Activated T-helper 1 cell treated with anti-CD3 and anti-CD28 coated beads, Interleukin-12 subunit alpha, Interleukin-12 subunit beta, Interleukin-2, Interleukin-4 antibody, amounts not matched to agents 30 ng/mL and 10 ng/mL and 1 ng/mL, durations not matched to agents 14 hours and 24 hours and 36 hours (primary cell): ENCODE measurements around the gene AFF4. TPM values are rescaled to one million over a fixed set of nuclear protein-coding genes. Genes with fewer than 3 reads are reported as not detected.
A peak's percentile ranks its signal among the peaks of the same experiment; 100 is the strongest.

Source experiments
- DNase-seq: peaks from one replicate; pipeline ENCODE4 v3.0.0; 2021; ENCODE audit warnings: low spot score
- H3K27ac Mint-ChIP-seq: one replicate; pipeline ENCODE4 v1.8.0; 2021; ENCODE audit warnings: mild to moderate bottlenecking, mixed read lengths
- H3K27me3 Mint-ChIP-seq: one replicate; pipeline ENCODE4 v1.8.0; 2022; ENCODE audit warnings: mild to moderate bottlenecking, moderate library complexity, mixed read lengths; ENCODE audit not compliant: insufficient read depth
- H3K36me3 Mint-ChIP-seq: one replicate; pipeline ENCODE4 v1.8.0; 2021; ENCODE audit warnings: low read depth, mixed read lengths
- H3K4me1 Mint-ChIP-seq: one replicate; pipeline ENCODE4 v1.8.0; 2021; ENCODE audit warnings: low read depth, mixed read lengths
- H3K4me3 Mint-ChIP-seq: one replicate; pipeline ENCODE4 v1.8.0; 2021; ENCODE audit warnings: mild to moderate bottlenecking, moderate library complexity, mixed read lengths
- H3K9me3 Mint-ChIP-seq: one replicate; pipeline ENCODE4 v1.8.0; 2021; ENCODE audit warnings: mixed read lengths
- intact Hi-C: fragments of 100-400 bp; cut with micrococcal nuclease; formaldehyde crosslinking; loops from one replicate; pipeline ENCODE4 v1.15.1; 2024
- total RNA-seq: library from RNA; stranded (reverse); gene quantifications from 2 replicates; pipeline ENCODE4 v1.2.3, GENCODE V29; 2022

AFF4 gene
- total RNA-seq, 1 donor from 2014 or later: 40.9 TPM

GRCh38 chr5:132898094-132898493 is 65.3 kb downstream of the AFF4 start:
- DNase-seq: no peak
- Mint-ChIP-seq H3K27ac (no peak overlapping the region), H3K36me3 (peaks cover 44% of the 10 kb centered on the region), H3K4me3 (no peak overlapping the region), H3K9me3 (no peaks in the 10 kb centered on the region), H3K4me1 (peaks cover 22% of the 10 kb centered on the region), H3K27me3 (no peaks in the 10 kb centered on the region)
- intact Hi-C loops: loop anchor here (10.0 kb wide), 1 partner anchor 127 kb away; the partner anchor contains the start of gene ZCCHC10

DNA sequence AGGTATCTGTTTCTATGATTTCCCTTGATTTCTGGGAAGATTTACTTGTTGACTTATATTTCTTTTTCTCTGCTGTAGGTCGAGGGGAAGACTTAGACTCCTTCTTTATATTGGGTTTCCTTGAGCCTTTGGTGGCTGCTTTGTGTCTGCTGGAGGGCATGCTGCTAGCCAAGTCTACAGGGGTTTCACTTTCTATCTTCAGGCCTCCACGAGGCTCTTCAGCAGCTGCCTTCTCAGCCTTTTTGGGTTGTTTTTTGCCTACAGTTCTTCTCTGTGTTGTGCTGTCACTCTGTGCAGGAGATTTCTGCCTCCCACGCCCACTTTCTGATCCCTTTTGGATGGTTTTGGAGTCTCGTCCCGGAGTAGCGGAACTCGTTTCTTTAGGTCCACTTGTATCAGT is 66.7 kb downstream of the AFF4 start:
- Mint-ChIP-seq H3K27me3 (no peaks in the 10 kb centered on the region), H3K4me1 (peaks cover 22% of the 10 kb centered on the region), H3K27ac (peak overlapping the region; percentile 83), H3K36me3 (peaks cover 58% of the 10 kb centered on the region), H3K9me3 (no peaks in the 10 kb centered on the region), H3K4me3 (no peak overlapping the region)
- no peak for DNase-seq
- intact Hi-C loops: loop anchor here (10.0 kb wide), 1 partner anchor 128 kb away; the partner anchor contains the start of gene ZCCHC10

GRCh38 chr5:132895719-132896305 is 67.6 kb downstream of the AFF4 start:
- peaks cover 54% of the 10 kb centered on the region for H3K36me3 Mint-ChIP-seq
- no peaks in the 10 kb centered on the region for H3K9me3 Mint-ChIP-seq
- no peak overlapping the region for H3K4me3 Mint-ChIP-seq
- no peak overlapping the region for H3K27ac Mint-ChIP-seq
- intact Hi-C loops: loop anchor here (10.0 kb wide), 1 partner anchor 129 kb away; the partner anchor contains the start of gene ZCCHC10
- DNase-seq: no peak
- H3K4me1 Mint-ChIP-seq: peaks cover 22% of the 10 kb centered on the region
- no peaks in the 10 kb centered on the region for H3K27me3 Mint-ChIP-seq

- no peak for DNase-seq
- Mint-ChIP-seq H3K27me3 (no peaks in the 10 kb centered on the region), H3K27ac (no peak overlapping the region), H3K9me3 (no peaks in the 10 kb centered on the region), H3K4me1 (peaks cover 15% of the 10 kb centered on the region), H3K36me3 (peaks cover 57% of the 10 kb centered on the region), H3K4me3 (no peak overlapping the region)
- intact Hi-C loops: loop anchor here (10.0 kb wide), 1 partner anchor 134 kb away; the partner anchor contains the start of gene ZCCHC10
These were observed 72.6 kb downstream of the AFF4 start for GRCh38 chr5:132890817-132891216.

DNA sequence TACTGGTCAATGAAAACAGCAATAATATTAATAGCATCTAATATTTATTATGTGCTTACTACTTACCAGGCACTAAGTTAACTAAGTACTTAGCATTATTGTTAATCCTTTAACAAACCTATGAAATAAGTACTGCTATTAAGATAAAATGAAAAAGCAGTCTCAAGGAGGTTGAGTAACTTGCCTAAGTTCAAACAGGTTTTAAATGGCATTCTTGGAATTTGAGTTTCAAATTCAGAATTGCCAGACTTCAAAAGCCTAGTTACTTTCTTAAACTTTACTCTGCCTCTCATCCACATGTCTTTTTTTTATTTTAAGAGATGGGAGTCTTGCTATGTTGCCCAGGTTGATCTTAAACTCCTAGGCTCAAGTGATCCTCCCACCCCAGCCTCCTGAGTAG is 73.9 kb downstream of the AFF4 start:
- peaks cover 20% of the 10 kb centered on the region for H3K4me1 Mint-ChIP-seq
- H3K4me3 Mint-ChIP-seq: no peak overlapping the region
- DNase-seq: no peak
- no peaks in the 10 kb centered on the region for H3K9me3 Mint-ChIP-seq
- no peaks in the 10 kb centered on the region for H3K27me3 Mint-ChIP-seq
- no peak overlapping the region for H3K27ac Mint-ChIP-seq
- intact Hi-C loops: no loop called here
- H3K36me3 Mint-ChIP-seq: peaks cover 55% of the 10 kb centered on the region

DNA sequence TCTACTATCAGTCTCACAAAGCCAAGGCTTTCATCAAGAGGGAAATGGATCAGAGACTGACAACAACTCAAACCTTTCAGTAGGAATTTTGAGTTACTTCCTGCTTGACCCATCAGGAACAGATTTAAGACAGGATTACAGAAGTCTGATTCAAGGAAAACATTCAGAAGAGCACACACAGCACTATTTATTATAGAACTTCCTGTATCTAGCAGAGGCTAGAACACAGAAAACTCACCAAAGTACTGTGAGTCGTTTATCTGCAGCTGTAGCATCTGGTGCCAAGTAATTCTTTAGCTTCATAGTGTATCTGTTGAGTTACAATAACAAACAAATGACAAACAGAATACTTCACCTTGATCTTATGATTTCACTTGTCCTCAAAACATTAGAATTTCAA is 76.2 kb downstream of the AFF4 start:
- Mint-ChIP-seq H3K9me3 (no peaks in the 10 kb centered on the region), H3K36me3 (peaks cover 48% of the 10 kb centered on the region), H3K4me3 (no peak overlapping the region), H3K27ac (no peak overlapping the region), H3K27me3 (no peaks in the 10 kb centered on the region), H3K4me1 (peaks cover 29% of the 10 kb centered on the region)
- intact Hi-C loops: no loop called here
- no peak for DNase-seq

GRCh38 chr5:132886064-132886823 is 77.2 kb downstream of the AFF4 start:
- H3K4me3 Mint-ChIP-seq: no peak overlapping the region
- H3K9me3 Mint-ChIP-seq: no peaks in the 10 kb centered on the region
- intact Hi-C loops: no loop called here
- no peak overlapping the region for H3K27ac Mint-ChIP-seq
- no peak for DNase-seq
- H3K27me3 Mint-ChIP-seq: no peaks in the 10 kb centered on the region
- peaks cover 42% of the 10 kb centered on the region for H3K36me3 Mint-ChIP-seq
- H3K4me1 Mint-ChIP-seq: peaks cover 29% of the 10 kb centered on the region

- intact Hi-C loops: no loop called here
- H3K27me3 Mint-ChIP-seq: no peaks in the 10 kb centered on the region
- no peak overlapping the region for H3K4me3 Mint-ChIP-seq
- no peak for DNase-seq
- no peaks in the 10 kb centered on the region for H3K9me3 Mint-ChIP-seq
- H3K27ac Mint-ChIP-seq: no peak overlapping the region
- H3K36me3 Mint-ChIP-seq: peaks cover 48% of the 10 kb centered on the region
- peaks cover 24% of the 10 kb centered on the region for H3K4me1 Mint-ChIP-seq
These were observed 78.9 kb downstream of the AFF4 start for GRCh38 chr5:132884548-132884947.

- Mint-ChIP-seq H3K4me3 (no peak overlapping the region), H3K27ac (peak overlapping the region; percentile 22), H3K4me1 (peaks cover 24% of the 10 kb centered on the region), H3K36me3 (peaks cover 48% of the 10 kb centered on the region), H3K27me3 (no peaks in the 10 kb centered on the region), H3K9me3 (no peaks in the 10 kb centered on the region)
- intact Hi-C loops: loop anchor here (1.0 to 2.0 kb wide), 4 partner anchors 17 to 497 kb away; partner anchors contain the start of genes GDF9, SHROOM1 and UQCRQ
- DNase-seq: no peak
These were observed 80.1 kb downstream of the AFF4 start for GRCh38 chr5:132883261-132883834.

GRCh38 chr5:132877938-132878337 is 85.5 kb downstream of the AFF4 start:
- peaks cover 26% of the 10 kb centered on the region for H3K36me3 Mint-ChIP-seq
- no peaks in the 10 kb centered on the region for H3K9me3 Mint-ChIP-seq
- intact Hi-C loops: no loop called here
- no peak overlapping the region for H3K4me3 Mint-ChIP-seq
- no peaks in the 10 kb centered on the region for H3K4me1 Mint-ChIP-seq
- H3K27ac Mint-ChIP-seq: no peak overlapping the region
- no peak for DNase-seq
- H3K27me3 Mint-ChIP-seq: no peaks in the 10 kb centered on the region

- Mint-ChIP-seq H3K9me3 (no peaks in the 10 kb centered on the region), H3K27ac (no peak overlapping the region), H3K4me3 (no peak overlapping the region), H3K4me1 (no peaks in the 10 kb centered on the region), H3K36me3 (peaks cover 26% of the 10 kb centered on the region), H3K27me3 (no peaks in the 10 kb centered on the region)
- intact Hi-C loops: no loop called here
- DNase-seq: no peak
These were observed 86.0 kb downstream of the AFF4 start for GRCh38 chr5:132877466-132877865.

GRCh38 chr5:132876020-132876759 is 87.2 kb downstream of the AFF4 start:
- Mint-ChIP-seq H3K27me3 (no peaks in the 10 kb centered on the region), H3K27ac (no peak overlapping the region), H3K4me3 (no peak overlapping the region), H3K36me3 (peaks cover 29% of the 10 kb centered on the region), H3K9me3 (no peaks in the 10 kb centered on the region), H3K4me1 (no peaks in the 10 kb centered on the region)
- intact Hi-C loops: no loop called here
- DNase-seq: no peak

- Mint-ChIP-seq H3K4me1 (peaks cover 7% of the 10 kb centered on the region), H3K9me3 (no peaks in the 10 kb centered on the region), H3K27me3 (no peaks in the 10 kb centered on the region), H3K36me3 (peaks cover 30% of the 10 kb centered on the region), H3K4me3 (no peak overlapping the region), H3K27ac (no peak overlapping the region)
- intact Hi-C loops: no loop called here
- DNase-seq: no peak
These were observed 89.5 kb downstream of the AFF4 start for GRCh38 chr5:132873930-132874271.
